ENCODE measurements around the gene TBC1D2B.
"Not testable (repeated sequence)": the region's sequence is repeated elsewhere in the genome, so short reads cannot be mapped to it uniquely, and the experiment has no call there.

GRCh38 chr15:77951105-77951786, 126.3 kb downstream of the TBC1D2B start:
- TF ChIP-seq, protein P1, sequence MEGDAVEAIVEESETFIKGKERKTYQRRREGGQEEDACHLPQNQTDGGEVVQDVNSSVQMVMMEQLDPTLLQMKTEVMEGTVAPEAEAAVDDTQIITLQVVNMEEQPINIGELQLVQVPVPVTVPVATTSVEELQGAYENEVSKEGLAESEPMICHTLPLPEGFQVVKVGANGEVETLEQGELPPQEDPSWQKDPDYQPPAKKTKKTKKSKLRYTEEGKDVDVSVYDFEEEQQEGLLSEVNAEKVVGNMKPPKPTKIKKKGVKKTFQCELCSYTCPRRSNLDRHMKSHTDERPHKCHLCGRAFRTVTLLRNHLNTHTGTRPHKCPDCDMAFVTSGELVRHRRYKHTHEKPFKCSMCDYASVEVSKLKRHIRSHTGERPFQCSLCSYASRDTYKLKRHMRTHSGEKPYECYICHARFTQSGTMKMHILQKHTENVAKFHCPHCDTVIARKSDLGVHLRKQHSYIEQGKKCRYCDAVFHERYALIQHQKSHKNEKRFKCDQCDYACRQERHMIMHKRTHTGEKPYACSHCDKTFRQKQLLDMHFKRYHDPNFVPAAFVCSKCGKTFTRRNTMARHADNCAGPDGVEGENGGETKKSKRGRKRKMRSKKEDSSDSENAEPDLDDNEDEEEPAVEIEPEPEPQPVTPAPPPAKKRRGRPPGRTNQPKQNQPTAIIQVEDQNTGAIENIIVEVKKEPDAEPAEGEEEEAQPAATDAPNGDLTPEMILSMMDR (IDR thresholded peaks at IDR 0.05), result not testable (repeated sequence)
- not testable (repeated sequence) for TF ChIP-seq POLR2A (IDR thresholded peaks at IDR 0.05)

All from body of pancreas (tissue), 4 donors.